ENCODE data around the gene RETN.

RETN gene

GRCh38 chr19:7623725-7624603, 44.9 kb upstream of the RETN start:
- H3K27ac ChIP-seq: no peak overlapping the region
- H3K4me3 ChIP-seq: no peak overlapping the region
- peaks cover 69 to 90% (median 76%) of the 10 kb centered on the region in 3 donors for H3K36me3 ChIP-seq
- no peaks in the 10 kb centered on the region for H3K27me3 ChIP-seq
- H3K4me1 ChIP-seq: peaks cover 3 to 35% (median 17%) of the 10 kb centered on the region in 4 donors
- intact Hi-C loops (cut with DNase I; ENCODE audit: low total_unique reads): no loop called here
- no peak for DNase-seq
- TF ChIP-seq CTCF (IDR thresholded peaks at IDR 0.05): no peak
- no peaks in the 10 kb centered on the region for H3K9me3 ChIP-seq

GRCh38 chr19:7624810-7625209, 44.0 kb upstream of the RETN start:
- Histone ChIP-seq H3K9me3 (no peaks in the 10 kb centered on the region), H3K27ac (no peak overlapping the region), H3K4me1 (peaks cover 3 to 29% (median 17%) of the 10 kb centered on the region in 4 donors), H3K4me3 (no peak overlapping the region), H3K27me3 (no peaks in the 10 kb centered on the region), H3K36me3 (peaks cover 63 to 81% (median 68%) of the 10 kb centered on the region in 3 donors)
- no peak for DNase-seq
- intact Hi-C loops (cut with DNase I; ENCODE audit: low total_unique reads): no loop called here
- no peak for TF ChIP-seq CTCF (IDR thresholded peaks at IDR 0.05)

GRCh38 chr19:7625763-7626372, 43.0 kb upstream of the RETN start:
- Histone ChIP-seq H3K4me3 (no peak overlapping the region), H3K36me3 (peaks cover 52 to 71% (median 57%) of the 10 kb centered on the region in 3 donors)

GRCh38 chr19:7627166-7627565, 41.7 kb upstream of the RETN start:
- intact Hi-C loops (cut with DNase I; ENCODE audit: low total_unique reads): no loop called here
- H3K27me3 ChIP-seq: no peaks in the 10 kb centered on the region
- H3K4me3 ChIP-seq: no peak overlapping the region
- peaks cover 39 to 64% (median 44%) of the 10 kb centered on the region in 3 donors for H3K36me3 ChIP-seq
- no peak for TF ChIP-seq CTCF (IDR thresholded peaks at IDR 0.05)
- no peaks in the 10 kb centered on the region for H3K9me3 ChIP-seq
- peaks cover 3 to 41% (median 29%) of the 10 kb centered on the region in 4 donors for H3K4me1 ChIP-seq
- H3K27ac ChIP-seq: no peak overlapping the region
- DNase-seq: no peak

More at GRCh38 chr19:7625763-7626372, 43.0 kb upstream of the RETN start:
- Histone ChIP-seq H3K27ac (no peak overlapping the region), H3K4me1 (peaks cover 3 to 31% (median 26%) of the 10 kb centered on the region in 4 donors), H3K27me3 (no peaks in the 10 kb centered on the region), H3K9me3 (no peaks in the 10 kb centered on the region)
- DNase-seq: no peak
- TF ChIP-seq CTCF (IDR thresholded peaks at IDR 0.05): no peak
- intact Hi-C loops (cut with DNase I; ENCODE audit: low total_unique reads): no loop called here

GRCh38 chr19:7628589-7629311, 40.1 kb upstream of the RETN start:
- intact Hi-C loops (cut with DNase I; ENCODE audit: low total_unique reads): no loop called here
- no peak for DNase-seq

More at GRCh38 chr19:7628589-7629311, 40.1 kb upstream of the RETN start:
- Histone ChIP-seq H3K4me1 (peaks cover 3 to 41% (median 29%) of the 10 kb centered on the region in 4 donors), H3K27ac (peak overlapping the region; percentile 82 to 89), H3K36me3 (peaks cover 23 to 59% (median 28%) of the 10 kb centered on the region in 3 donors), H3K9me3 (no peaks in the 10 kb centered on the region), H3K27me3 (no peaks in the 10 kb centered on the region), H3K4me3 (peak overlapping the region; percentile 86 to 90)
- no peak for TF ChIP-seq CTCF (IDR thresholded peaks at IDR 0.05)
